ENCODE data around the gene LMNB1.
A peak's percentile ranks its signal among the peaks of the same experiment; 100 is the strongest.
"Not testable (repeated sequence)": the region's sequence is repeated elsewhere in the genome, so short reads cannot be mapped to it uniquely, and the experiment has no call there.

LMNB1 gene

GRCh38 chr5:126778675-126779403, 1.9 kb downstream of the LMNB1 start:
- no peak for DNase-seq (ENCODE audit: low spot score)

- peak; percentile 88 for DNase-seq (ENCODE audit: low spot score)
Measured at GRCh38 chr5:126780165-126780827, 3.4 kb downstream of the LMNB1 start.

DNA sequence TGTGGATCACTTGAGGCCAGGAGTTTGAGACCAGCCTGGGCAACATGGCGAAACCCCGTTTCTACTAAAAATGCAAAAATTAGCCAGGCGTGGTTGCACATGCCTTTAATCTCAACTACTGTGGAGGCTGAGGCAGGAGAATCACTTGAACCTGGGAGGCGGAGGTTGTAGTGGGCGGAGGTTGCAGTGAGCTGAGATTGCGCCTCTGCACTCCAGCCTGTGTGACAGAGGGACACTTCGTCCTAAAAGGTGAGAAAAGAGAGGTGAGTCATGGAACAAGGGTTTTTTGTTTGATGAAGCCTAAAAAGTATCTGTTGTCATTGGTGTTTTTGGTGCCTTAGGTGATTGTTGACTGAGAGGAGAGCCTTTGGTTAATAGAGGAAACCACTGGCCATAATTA, 11.5 kb downstream of the LMNB1 start:
- not testable (repeated sequence) for DNase-seq (ENCODE audit: low spot score)

- DNase-seq (ENCODE audit: low spot score), result no peak
Measured at GRCh38 chr5:126793097-126793496, 16.2 kb downstream of the LMNB1 start.

GRCh38 chr5:126793648-126794047, 16.7 kb downstream of the LMNB1 start:
- not testable (repeated sequence) for DNase-seq (ENCODE audit: low spot score)

GRCh38 chr5:126794157-126794828, 17.4 kb downstream of the LMNB1 start:
- DNase-seq (ENCODE audit: low spot score), result no peak

DNA sequence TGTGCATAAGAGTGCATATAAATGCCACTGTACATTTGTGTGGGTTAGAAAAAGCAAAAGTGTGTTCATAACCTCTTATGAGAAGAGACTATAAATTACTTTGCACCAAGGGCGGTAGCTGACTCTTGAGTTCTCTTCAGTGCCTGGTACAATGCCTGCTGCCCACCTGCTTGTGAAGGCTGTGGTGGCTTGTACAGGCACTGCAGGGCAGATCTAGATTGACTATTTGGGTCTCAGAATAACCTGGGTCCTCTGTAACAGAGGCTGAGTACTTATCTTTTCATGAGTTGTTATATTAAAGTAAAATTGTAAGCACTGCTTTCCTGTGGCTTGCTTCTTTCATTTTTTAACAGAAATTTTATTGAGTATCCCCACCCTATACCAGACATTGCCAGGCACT, 22.8 kb downstream of the LMNB1 start:
- no peak for DNase-seq (ENCODE audit: low spot score)

DNA sequence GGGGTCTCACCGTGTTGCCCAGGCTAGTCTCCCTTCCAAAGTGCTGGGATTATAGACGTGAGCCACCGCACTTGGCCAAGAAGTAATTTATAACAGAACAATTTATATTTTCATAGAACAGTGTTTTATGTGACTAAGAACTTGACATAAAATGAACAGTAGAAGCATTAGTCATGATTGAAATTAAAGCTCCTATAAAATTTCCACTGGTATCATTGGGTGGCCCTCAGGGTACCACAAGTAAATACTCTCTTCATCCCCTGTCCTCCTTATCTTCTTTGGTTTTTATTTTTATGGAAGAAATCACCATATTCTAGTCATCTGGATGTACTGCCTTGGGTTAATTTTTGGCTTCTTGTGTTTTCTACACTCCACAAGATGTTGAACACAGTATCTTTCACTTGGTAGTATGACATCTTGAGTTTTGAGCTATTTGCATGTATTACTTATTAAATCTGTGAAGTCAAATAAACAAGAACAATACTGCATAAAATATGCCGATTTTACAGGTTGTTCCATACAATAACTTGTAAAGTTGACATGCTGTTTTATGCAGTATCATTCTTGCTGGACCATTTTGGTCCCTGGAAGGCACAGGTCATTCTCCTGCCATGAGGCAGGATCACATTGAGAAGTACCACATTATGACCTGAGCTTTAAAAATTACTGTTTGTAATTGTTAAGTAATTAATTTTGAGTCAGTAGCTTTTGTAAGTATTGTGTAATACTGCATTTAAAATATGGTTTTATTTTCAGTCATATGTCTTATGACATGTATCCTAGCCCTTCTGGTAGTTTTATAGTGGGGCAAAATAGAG, 24.4 kb downstream of the LMNB1 start:
- no peak for DNase-seq (ENCODE audit: low spot score)

GRCh38 chr5:126801992-126802294, 25.0 kb downstream of the LMNB1 start:
- DNase-seq (ENCODE audit: low spot score), result peak; percentile 55

GRCh38 chr5:126805063-126805462, 28.1 kb downstream of the LMNB1 start:
- no peak for DNase-seq (ENCODE audit: low spot score)

- peak; percentile 47 for DNase-seq (ENCODE audit: low spot score)
Measured at GRCh38 chr5:126808521-126808988, 31.6 kb downstream of the LMNB1 start.

GRCh38 chr5:126809916-126810315, 33.0 kb downstream of the LMNB1 start:
- DNase-seq (ENCODE audit: low spot score), result no peak

GRCh38 chr5:126810596-126811380, 33.9 kb downstream of the LMNB1 start:
- DNase-seq (ENCODE audit: low spot score), result no peak

GRCh38 chr5:126811515-126812198, 34.7 kb downstream of the LMNB1 start:
- DNase-seq (ENCODE audit: low spot score), result no peak

DNA sequence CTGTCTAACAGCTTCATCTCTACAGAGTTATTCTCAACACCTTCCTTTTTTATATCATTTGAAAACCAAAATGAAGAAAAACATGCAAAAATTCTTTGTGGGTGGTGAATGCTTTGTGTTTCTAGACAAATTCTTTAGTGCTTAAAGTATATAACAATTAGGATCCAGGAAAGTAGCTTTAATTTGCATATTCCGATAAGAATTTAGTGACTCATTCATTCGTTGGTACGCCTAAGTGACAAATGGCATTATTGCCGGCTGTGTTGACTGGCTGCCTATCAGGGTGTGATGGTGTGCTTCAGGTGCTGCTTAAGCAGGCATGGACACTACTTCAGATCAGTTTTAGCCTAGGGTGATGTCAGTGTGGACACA, 35.2 kb downstream of the LMNB1 start:
- DNase-seq (ENCODE audit: low spot score), result no peak

- DNase-seq (ENCODE audit: low spot score), result not testable (repeated sequence)
Measured at GRCh38 chr5:126813799-126814198, 36.9 kb downstream of the LMNB1 start.

- DNase-seq (ENCODE audit: low spot score), result no peak
Measured at GRCh38 chr5:126814721-126815404, 37.9 kb downstream of the LMNB1 start.

DNA sequence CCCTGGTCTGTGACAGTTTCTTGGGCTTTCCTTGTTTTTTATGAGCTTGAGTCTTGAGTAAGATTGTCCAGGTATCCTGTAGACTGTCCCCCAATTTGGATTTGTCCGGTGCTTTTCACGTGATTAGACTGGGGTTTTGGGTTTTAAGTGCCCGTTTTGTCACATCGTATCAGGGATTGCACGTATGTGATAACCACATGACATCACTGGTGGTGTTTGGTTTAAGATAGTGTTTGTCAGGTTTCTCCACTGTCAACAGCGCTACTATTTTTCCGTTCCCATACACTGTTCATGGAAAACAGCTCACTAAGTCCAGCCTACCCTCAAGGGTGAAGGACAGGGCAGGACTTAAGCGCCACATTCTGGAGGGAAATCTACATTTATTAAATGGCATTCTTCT, 39.7 kb downstream of the LMNB1 start:
- no peak for DNase-seq (ENCODE audit: low spot score)

- DNase-seq (ENCODE audit: low spot score), result no peak
Measured at GRCh38 chr5:126818736-126819135, 41.8 kb downstream of the LMNB1 start.

DNA sequence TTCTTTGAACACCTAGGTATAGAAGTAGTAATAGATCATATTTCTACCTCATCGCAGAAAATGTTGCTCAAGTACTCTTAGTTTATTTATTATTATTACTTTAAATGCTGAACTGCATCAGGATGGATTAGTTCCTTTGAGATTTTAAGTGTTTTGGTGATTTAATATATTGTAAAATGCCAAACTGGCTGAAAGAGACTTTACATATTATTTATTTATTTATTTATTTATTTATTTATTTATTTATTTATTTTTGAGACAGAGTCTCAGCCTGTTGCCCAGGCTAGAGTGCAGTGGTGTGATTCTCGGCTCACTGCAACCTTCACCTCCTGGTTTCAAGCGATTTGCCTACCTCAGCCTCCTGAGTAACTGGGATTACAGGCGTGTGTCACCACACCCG, 42.3 kb downstream of the LMNB1 start:
- DNase-seq (ENCODE audit: low spot score), result no peak

Measured in cerebellar cortex (tissue), 1 donor.